SK-N-SH (cell line): Measurements from ENCODE around the gene ARHGAP27.
A peak's percentile ranks its signal among the peaks of the same experiment; 100 is the strongest.

Experiments used
- CHD2 ChIP-seq: fragments of 150-350 bp; IDR thresholded peaks from 2 replicates; pipeline ENCODE4 v1.6.1; 2018; ENCODE audit warnings: low read length; ENCODE audit not compliant: partially characterized antibody
- CTCF ChIP-seq: fragments of 200-600 bp; sonication (generic); IDR thresholded peaks from 2 replicates; pipeline ENCODE4 v1.6.1; 2017; ENCODE audit warnings: antibody characterized with exemption, mild to moderate bottlenecking, moderate library complexity
- EP300 ChIP-seq, 2 experiments: IDR thresholded peaks; 2 replicates each; pipeline versions ENCODE4 v1.4.0 to v1.6.1; 2012; ENCODE audit warnings: borderline replicate concordance in 1 of 2, low read depth in 1 of 2, low read length in 1 of 2
- FOXM1 ChIP-seq: IDR thresholded peaks from 2 replicates; pipeline ENCODE4 v1.4.0; 2012; ENCODE audit warnings: low read depth, mild to moderate bottlenecking
- GABPA ChIP-seq: IDR thresholded peaks from 2 replicates; pipeline ENCODE4 v1.4.0; 2012; ENCODE audit warnings: low read depth, mild to moderate bottlenecking
- GATA2 ChIP-seq: sonication (generic); formaldehyde crosslinking; IDR thresholded peaks from 2 replicates; pipeline ENCODE4 v1.5.0; 2020; ENCODE audit warnings: mild to moderate bottlenecking, missing genetic modification reagents
- MAX ChIP-seq: IDR thresholded peaks from 2 replicates; pipeline ENCODE4 v1.4.0; 2012; ENCODE audit warnings: low read depth
- POLR2AphosphoS5 ChIP-seq: IDR thresholded peaks from 2 replicates; pipeline ENCODE4 v1.6.1; 2012; ENCODE audit warnings: low read depth, low read length
- RXRA ChIP-seq: IDR thresholded peaks from 2 replicates; pipeline ENCODE4 v1.4.0; 2012; ENCODE audit warnings: low read depth, mild to moderate bottlenecking, borderline replicate concordance
- SIN3A ChIP-seq: IDR thresholded peaks from 2 replicates; pipeline ENCODE4 v1.6.1; 2012; ENCODE audit warnings: low read depth, mild to moderate bottlenecking, low read length, moderate library complexity, borderline replicate concordance
- ZBTB33 ChIP-seq: IDR thresholded peaks from 2 replicates; pipeline ENCODE4 v1.4.0; 2012; ENCODE audit warnings: low read depth, borderline replicate concordance

GRCh38 chr17:45394913-45395568 lies 37.6 kb downstream of the ARHGAP27 start:
- TF ChIP-seq SIN3A (no peak), ZBTB33 (no peak), CTCF (peak; percentile 76), MAX (no peak), GABPA (no peak), CHD2 (peak; percentile 93), EP300 (IDR thresholded peaks at IDR 0.05; ENCODE audit: borderline replicate concordance in 1 of 2, low read depth in 1 of 2, low read length in 1 of 2) (no peak), FOXM1 (no peak), GATA2 (no peak), RXRA (no peak), POLR2AphosphoS5 (no peak)
